Heart right ventricle (tissue), 16 donors: ENCODE measurements around the gene TLCD4. TPM values are rescaled to one million over a fixed set of nuclear protein-coding genes. Genes with fewer than 3 reads are reported as not detected.

Experiments
- ATAC-seq, 8 donors: fragments of 200-7000 bp; cut with Tn5 transposase; one replicate each; pipeline ENCODE4 v1.9.1; 2020; ENCODE audit warnings: mild to moderate bottlenecking in 8 of 8, moderate library complexity in 8 of 8, moderate number of reproducible peaks in 1 of 8
- DNase-seq, 2 donors: peaks; one replicate each; pipeline ENCODE4 v3.0.0-alpha.2; 2020
- H3K27ac ChIP-seq, 10 donors: fragments of 200-600 bp; sonication (generic) in 2 of 10; one replicate each; pipeline versions ENCODE4 v1.5.0 to v1.8.0; 2020 to 2022; ENCODE audit warnings: mild to moderate bottlenecking in 3 of 10
- H3K27me3 ChIP-seq, 7 donors: fragments of 200-600 bp; one replicate each; pipeline ENCODE4 v1.8.0; 2021 to 2022; ENCODE audit warnings: mild to moderate bottlenecking in 2 of 7
- H3K36me3 ChIP-seq, 9 donors: fragments of 200-600 bp; sonication (generic) in 1 of 9; one replicate each; pipeline versions ENCODE4 v1.5.0 to v1.8.0; 2020 to 2022; ENCODE audit warnings: mild to moderate bottlenecking in 2 of 9
- H3K4me1 ChIP-seq, 9 donors: fragments of 200-600 bp; sonication (generic) in 1 of 9; one replicate each; pipeline versions ENCODE4 v1.5.0 to v1.8.0; 2020 to 2022; ENCODE audit warnings: mild to moderate bottlenecking in 4 of 9
- H3K4me3 ChIP-seq, 10 donors: fragments of 200-600 bp; sonication (generic) in 2 of 10; one replicate each; pipeline versions ENCODE4 v1.5.0 to v1.8.0; 2020 to 2022; ENCODE audit warnings: mild to moderate bottlenecking in 7 of 10, moderate library complexity in 2 of 10
- H3K9me3 ChIP-seq, 11 donors: fragments of 200-600 bp in 10 of 11; sonication (generic) in 2 of 11; one replicate each; pipeline versions ENCODE4 v1.5.0 to v1.8.0; 2013 to 2022; ENCODE audit warnings: mild to moderate bottlenecking in 2 of 11, control low read depth in 1 of 11, moderate library complexity in 1 of 11
- WGBS, 2 donors: extraction: QIAGEN DNeasy Blood & Tissue Kit; methylation state at CpG; one replicate each; pipeline ENCODE4 v1.1.7; 2013; ENCODE audit warnings: inconsistent platforms in 1 of 2; 5-methylcytosine and 5-hydroxymethylcytosine counted together
- intact Hi-C, 10 donors: fragments of 100-400 bp; cut with DNase I; formaldehyde crosslinking; loops; one replicate each; pipeline versions ENCODE4 v1.11.1 to v1.14.2; 2022
- long read RNA-seq, 3 donors: library from polyadenylated mRNA; unstranded; transcript quantifications; one replicate each; pipeline ENCODE4 v2.0.0, GENCODE V29; 2020 to 2021
- polyA plus RNA-seq, 2 donors: library from polyadenylated mRNA; stranded (reverse); fragments of 200-250 nt; gene quantifications; one replicate each; pipeline ENCODE4 v1.2.3, GENCODE V29; 2013
- total RNA-seq, 10 donors: library from RNA; stranded (reverse); fragmentation: NEBNext Ultra II Directional in 3 of 10; extraction: Animal tissue kit (Norgen Biotek cat#: 25700) in 3 of 10; gene quantifications; one replicate each; pipeline versions ENCODE4 v1.2.1 to v1.2.4, GENCODE V29; 2021 to 2023
- TF ChIP-seq, protein P1 (sequence below), 9 donors: fragments of 200-600 bp; sonication (generic) in 2 of 9; IDR thresholded peaks; one replicate each; pipeline versions ENCODE4 v1.5.0 to v1.8.0; 2021 to 2022; ENCODE audit warnings: antibody characterized with exemption in 9 of 9, mild to moderate bottlenecking in 5 of 9, moderate library complexity in 1 of 9
- donor health status: Arrhythmogenic right ventricular cardiomyopathy.
- donor health status: ischemic (EF 13 %, LVEDD 7.1; RV severe dilation, severe dysfunction).
- donor health status: healthy with polysubstance abuse.
- donor health status: DM: no; HTN: yes; CAD: no.
- donor health status: DM: no; HTN: no; CAD: no.
- donor health status: ischemic (EF 25% LVEDD 6.9; RV normal size, moderate dysfunction).
- donor health status: ischemic (EF 25% LVEDD 5.7; RV mildly dilated, moderate dysfunction).
- donor health status: healthy.
- donor health status: DM: yes; HTN: yes; CAD: no.
- donor health status: Ischemic cardiomyopathy.
- donor health status: ischemic (EF 35%, LVEDD 5.7; RV mildly dilated, moderate dysfunction).
- donor health status: nonischemic (EF 11% LVEDD 7.7; RV severe dilation, severe dysfunction).
- donor health status: DM: yes; HTN: yes; CAD: no.
- donor health status: PGD.
- donor health status: ischemic (EF 29% LVEDD 5.4; RV normal size, mild dysfunction).
- donor health status: nonischemic (EF 23%, LVEDD 6.1; RV moderate dilation, normal function).

TLCD4 gene, protein sequence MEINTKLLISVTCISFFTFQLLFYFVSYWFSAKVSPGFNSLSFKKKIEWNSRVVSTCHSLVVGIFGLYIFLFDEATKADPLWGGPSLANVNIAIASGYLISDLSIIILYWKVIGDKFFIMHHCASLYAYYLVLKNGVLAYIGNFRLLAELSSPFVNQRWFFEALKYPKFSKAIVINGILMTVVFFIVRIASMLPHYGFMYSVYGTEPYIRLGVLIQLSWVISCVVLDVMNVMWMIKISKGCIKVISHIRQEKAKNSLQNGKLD
- total RNA-seq (100 to 1,000 TPM in 1 of 10 donors, 10 to 100 TPM in 9; 42.7 to 100 (median 66.2) TPM), polyA plus RNA-seq (1 to 10 TPM; 8.2 to 8.9 TPM)
- long read RNA-seq, donor 1, full-length matches to known transcripts = 55 of 76 reads
- long read RNA-seq, donor 1, partial matches to known transcripts = 2 of 76 reads
- long read RNA-seq, donor 1, other reads (novel, unspliced or antisense) = 19 of 76 reads
- long read RNA-seq, donor 2, full-length matches to known transcripts = 55 of 67 reads
- long read RNA-seq, donor 2, partial matches to known transcripts = 5 of 67 reads
- long read RNA-seq, donor 2, other reads (novel, unspliced or antisense) = 7 of 67 reads
- long read RNA-seq, donor 3, full-length matches to known transcripts = 84 of 94 reads
- long read RNA-seq, donor 3, partial matches to known transcripts = 2 of 94 reads
- long read RNA-seq, donor 3, other reads (novel, unspliced or antisense) = 8 of 94 reads

DNA sequence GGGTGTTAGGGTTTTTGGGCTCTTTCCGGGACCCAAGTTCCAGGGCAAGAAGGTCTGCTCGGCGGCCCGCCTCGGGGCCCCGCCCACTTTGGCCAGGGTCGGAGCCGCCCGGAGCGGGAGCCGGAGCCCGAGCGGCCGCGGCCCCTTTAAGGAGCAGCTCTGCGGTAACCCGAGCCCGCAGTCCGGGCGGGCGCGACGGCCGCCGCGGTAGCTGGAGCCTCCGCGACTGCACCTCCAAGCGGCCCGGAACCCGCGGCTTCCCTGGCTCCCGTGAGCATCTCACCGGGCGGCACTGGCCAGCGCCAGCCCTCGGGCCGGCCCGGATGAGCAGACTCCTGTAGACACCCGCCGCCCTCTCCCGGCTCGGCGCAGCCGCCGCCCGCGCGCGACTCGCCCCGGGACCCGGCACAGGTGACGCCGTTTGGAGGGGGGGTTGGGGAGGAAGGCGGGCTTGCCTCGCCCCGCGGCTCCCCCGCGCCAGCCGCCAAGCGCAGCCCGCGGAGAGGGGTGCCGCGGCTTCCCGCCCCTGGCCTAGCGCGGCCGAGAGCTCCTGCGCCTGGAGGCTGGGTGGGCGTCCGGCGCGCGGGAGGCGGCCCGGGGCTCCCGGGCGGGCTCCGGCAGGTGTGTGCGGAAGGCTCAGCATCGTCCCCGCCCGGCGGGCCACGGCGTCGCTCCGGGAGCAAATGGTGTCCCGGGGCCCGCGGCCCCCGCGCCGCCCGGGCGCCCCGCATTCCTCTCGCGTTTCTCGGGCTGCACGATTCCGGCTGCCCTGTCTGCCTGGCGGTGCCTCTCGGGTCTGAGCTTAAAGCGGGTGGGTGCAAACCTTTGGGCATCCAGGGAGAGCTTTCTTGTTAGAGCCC, at the start of gene TLCD4:
TLCD4 (plus strand) TSS at position 149 of the 860 bp plus-strand sequence. CDS start 26,547 bp downstream, outside the sequence.
- TF ChIP-seq, protein P1, sequence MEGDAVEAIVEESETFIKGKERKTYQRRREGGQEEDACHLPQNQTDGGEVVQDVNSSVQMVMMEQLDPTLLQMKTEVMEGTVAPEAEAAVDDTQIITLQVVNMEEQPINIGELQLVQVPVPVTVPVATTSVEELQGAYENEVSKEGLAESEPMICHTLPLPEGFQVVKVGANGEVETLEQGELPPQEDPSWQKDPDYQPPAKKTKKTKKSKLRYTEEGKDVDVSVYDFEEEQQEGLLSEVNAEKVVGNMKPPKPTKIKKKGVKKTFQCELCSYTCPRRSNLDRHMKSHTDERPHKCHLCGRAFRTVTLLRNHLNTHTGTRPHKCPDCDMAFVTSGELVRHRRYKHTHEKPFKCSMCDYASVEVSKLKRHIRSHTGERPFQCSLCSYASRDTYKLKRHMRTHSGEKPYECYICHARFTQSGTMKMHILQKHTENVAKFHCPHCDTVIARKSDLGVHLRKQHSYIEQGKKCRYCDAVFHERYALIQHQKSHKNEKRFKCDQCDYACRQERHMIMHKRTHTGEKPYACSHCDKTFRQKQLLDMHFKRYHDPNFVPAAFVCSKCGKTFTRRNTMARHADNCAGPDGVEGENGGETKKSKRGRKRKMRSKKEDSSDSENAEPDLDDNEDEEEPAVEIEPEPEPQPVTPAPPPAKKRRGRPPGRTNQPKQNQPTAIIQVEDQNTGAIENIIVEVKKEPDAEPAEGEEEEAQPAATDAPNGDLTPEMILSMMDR (IDR thresholded peaks at IDR 0.05) = no peak
- peak within 1 kb of the TSS; percentile 57 to 82 (median 70) for H3K4me3 ChIP-seq
- WGBS, 2 donors = 0% methylated on average over 85 to 107 of the region's 108 CpGs
- peak within 1 kb of the TSS; percentile 68 to 93 (median 82) for H3K27ac ChIP-seq
- intact Hi-C loops = loop anchor here in 6 of 10 donors (2.0 to 10.0 kb wide), 4 partner anchors 45 to 117 kb away; partner anchors contain the start of genes RWDD3 (in 6 of the 6) and ALG14 (in 1 of the 6)
- no peaks in the 10 kb centered on the region for H3K36me3 ChIP-seq
- peaks cover 0 to 35% (median 14%) of the 10 kb centered on the region in 9 donors for H3K4me1 ChIP-seq
- peaks cover 0 to 63% (median 3%) of the 10 kb centered on the region in 7 donors for H3K27me3 ChIP-seq
- peak; percentile 91 to 97 (median 94) for ATAC-seq
- peak; percentile 39 to 74 for DNase-seq
- H3K9me3 ChIP-seq = no peaks in the 10 kb centered on the region

DNA sequence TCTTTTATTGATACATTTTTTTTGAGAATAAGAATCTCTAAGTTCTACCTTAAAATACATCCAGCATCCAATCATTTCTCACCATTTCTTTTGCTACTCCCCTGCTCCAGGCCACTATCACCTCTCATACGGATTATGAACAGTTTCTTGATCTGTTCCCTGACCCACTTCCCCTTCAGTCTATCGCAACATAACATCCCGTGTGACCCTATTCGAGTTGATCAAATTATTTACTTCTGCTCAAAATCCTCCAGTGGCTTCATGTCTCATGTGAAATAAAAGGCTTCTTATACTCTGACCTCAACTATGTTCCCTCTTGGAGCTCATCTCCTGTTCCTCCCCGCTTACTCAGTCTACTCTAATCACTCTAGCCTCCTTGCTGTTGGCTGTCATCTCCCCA, 49.6 kb upstream of the TLCD4 start:
- WGBS, 2 donors = 80 to 88% methylated on average over 5 of the region's 5 CpGs
- TF ChIP-seq, protein P1 (IDR thresholded peaks at IDR 0.05) = no peak
- no peak for DNase-seq
- H3K4me3 ChIP-seq = no peak overlapping the region
- no peaks in the 10 kb centered on the region for H3K27me3 ChIP-seq
- intact Hi-C loops = no loop called here
- H3K27ac ChIP-seq = no peak overlapping the region
- no peak for ATAC-seq
- no peaks in the 10 kb centered on the region for H3K9me3 ChIP-seq
- H3K36me3 ChIP-seq = peaks cover 0 to 40% (median 17%) of the 10 kb centered on the region in 9 donors
- H3K4me1 ChIP-seq = peaks cover 0 to 11% (median 7%) of the 10 kb centered on the region in 9 donors

DNA sequence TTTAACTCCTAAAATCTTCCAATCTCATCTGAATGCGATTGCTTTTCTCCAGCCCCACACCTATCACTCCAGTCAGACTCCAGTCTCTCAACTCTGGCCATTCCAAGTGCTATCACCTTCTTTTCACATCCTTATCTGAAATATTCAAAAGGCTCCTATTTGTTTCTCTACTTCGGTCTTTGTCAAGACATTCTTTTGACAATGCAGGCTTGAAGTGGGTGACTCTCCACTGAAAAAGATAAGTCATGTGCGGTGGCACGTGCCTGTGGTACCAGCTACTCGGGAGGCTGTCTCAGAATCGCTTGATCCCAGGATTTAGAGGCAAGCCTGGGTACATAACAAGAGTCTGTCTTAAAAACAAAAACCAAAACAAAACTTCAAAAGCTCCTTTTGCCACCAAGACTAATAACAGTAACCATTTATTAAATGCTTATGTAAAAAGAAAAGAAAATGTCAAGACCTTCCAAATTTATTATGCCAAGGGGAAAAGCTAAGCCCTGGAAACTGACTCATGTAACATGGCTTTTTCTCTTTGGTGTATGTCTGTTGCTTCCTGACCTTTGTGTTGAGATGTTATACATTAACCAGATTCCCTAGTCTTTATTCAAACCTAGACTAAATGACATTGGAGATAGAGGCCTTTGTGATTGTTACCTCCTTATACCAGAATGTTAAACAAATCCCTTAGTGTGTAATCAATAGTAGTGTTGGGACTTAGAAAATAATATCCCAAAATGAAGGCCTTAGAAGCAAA, 48.0 kb upstream of the TLCD4 start:
- Histone ChIP-seq H3K4me3 (no peak overlapping the region), H3K27me3 (no peaks in the 10 kb centered on the region), H3K27ac (no peak overlapping the region), H3K4me1 (peaks cover 0 to 17% (median 10%) of the 10 kb centered on the region in 9 donors), H3K36me3 (peaks cover 0 to 25% (median 5%) of the 10 kb centered on the region in 9 donors), H3K9me3 (no peaks in the 10 kb centered on the region)
- intact Hi-C loops = no loop called here
- WGBS, 2 donors = 77 to 81% methylated on average over 6 of the region's 6 CpGs
- TF ChIP-seq, protein P1 (IDR thresholded peaks at IDR 0.05) = no peak
- DNase-seq (no peak), ATAC-seq (no peak)
